HepG2 (cell line): ENCODE results near the gene UROS. TPM values are rescaled to one million over a fixed set of nuclear protein-coding genes. Genes with fewer than 3 reads are reported as not detected.

Experiments
- ATF7-NPFF ChIP-seq: sonication (generic); formaldehyde crosslinking; IDR thresholded peaks from 2 replicates; pipeline ENCODE4 v1.8.1; 2023; ENCODE audit warnings: mild to moderate bottlenecking, low read depth, missing genetic modification reagents, moderate library complexity
- CCAR2 ChIP-seq: fragments of 200-400 bp; formaldehyde crosslinking; optimal IDR thresholded peaks from 2 replicates; pipeline ENCODE3; 2018; ENCODE audit warnings: low read depth, mild to moderate bottlenecking, low read length, moderate library complexity
- GZF1 ChIP-seq: sonication (generic); formaldehyde crosslinking; IDR thresholded peaks from 2 replicates; pipeline ENCODE4 v1.5.1; 2020; ENCODE audit warnings: mild to moderate bottlenecking, missing genetic modification reagents
- MAFF ChIP-seq: IDR thresholded peaks from 2 replicates; pipeline ENCODE4 v1.6.1; 2011; ENCODE audit warnings: low read depth, low read length, improper control_type of control experiment
- MAFG ChIP-seq: sonication (generic); formaldehyde crosslinking; IDR thresholded peaks from 2 replicates; pipeline ENCODE4 v1.5.1; 2020; ENCODE audit warnings: mild to moderate bottlenecking, missing genetic modification reagents
- ZNF788 ChIP-seq: sonication (generic); formaldehyde crosslinking; IDR thresholded peaks from 2 replicates; pipeline ENCODE4 v1.5.0; 2020; ENCODE audit warnings: mild to moderate bottlenecking, missing genetic modification reagents, borderline replicate concordance
- polyA plus RNA-seq, 8 experiments: library from polyadenylated mRNA; depleted of rRNA in 3 of 8; stranded (reverse) in 7 of 8; unstranded in 1 of 8; fragments of >200 nt; fragmentation: Illumina TruSeq in 4 of 8; extraction: Trizol in 4 of 8; gene quantifications; 2 replicates each; pipeline versions ENCODE4 v1.2.1 to v1.2.3, GENCODE V29; 2011 to 2016; ENCODE audit warnings: low read depth in 4 of 8, missing spikeins in 1 of 8, mixed read lengths in 1 of 8; ENCODE audit not compliant: insufficient read depth in 1 of 8
- total RNA-seq, 5 experiments: library from RNA; depleted of rRNA; stranded (reverse); fragments of >200 nt; fragmentation: Illumina TruSeq; extraction: Trizol; gene quantifications; 2 replicates each; pipeline ENCODE4 v1.2.3, GENCODE V29; 2016; ENCODE audit warnings: low read depth in 1 of 5
- TF ChIP-seq, protein P1 (sequence below), 2 experiments: sonication (generic) in 1 of 2; formaldehyde crosslinking in 1 of 2; IDR thresholded peaks; 2 replicates each; pipeline versions ENCODE4 v1.4.0 to v1.6.1; 2016 to 2020; ENCODE audit warnings: borderline replicate concordance in 1 of 2, low read depth in 1 of 2, mild to moderate bottlenecking in 1 of 2, missing genetic modification reagents in 1 of 2
- TF ChIP-seq, protein P2 (sequence below): IDR thresholded peaks from 2 replicates; pipeline ENCODE4 v1.6.1; 2016
- TF ChIP-seq, protein P3 (sequence below): sonication (generic); formaldehyde crosslinking; IDR thresholded peaks from 2 replicates; pipeline ENCODE4 v1.4.0; 2020; ENCODE audit warnings: missing genetic modification reagents
- TF ChIP-seq, protein P4 (sequence below): IDR thresholded peaks from 2 replicates; pipeline ENCODE4 v1.6.1; 2016; ENCODE audit warnings: missing genetic modification reagents, missing compliant biosample characterization
- TF ChIP-seq, protein P5 (sequence below): sonication (generic); formaldehyde crosslinking; IDR thresholded peaks from 2 replicates; pipeline ENCODE4 v1.4.0; 2020; ENCODE audit warnings: missing genetic modification reagents

UROS gene
- total and polyA plus RNA-seq, 2 of the 13 experiments (the other 11 are each of a cell fraction or from before 2014, with no cell fraction given), result 14.8 to 49.9 TPM

DNA sequence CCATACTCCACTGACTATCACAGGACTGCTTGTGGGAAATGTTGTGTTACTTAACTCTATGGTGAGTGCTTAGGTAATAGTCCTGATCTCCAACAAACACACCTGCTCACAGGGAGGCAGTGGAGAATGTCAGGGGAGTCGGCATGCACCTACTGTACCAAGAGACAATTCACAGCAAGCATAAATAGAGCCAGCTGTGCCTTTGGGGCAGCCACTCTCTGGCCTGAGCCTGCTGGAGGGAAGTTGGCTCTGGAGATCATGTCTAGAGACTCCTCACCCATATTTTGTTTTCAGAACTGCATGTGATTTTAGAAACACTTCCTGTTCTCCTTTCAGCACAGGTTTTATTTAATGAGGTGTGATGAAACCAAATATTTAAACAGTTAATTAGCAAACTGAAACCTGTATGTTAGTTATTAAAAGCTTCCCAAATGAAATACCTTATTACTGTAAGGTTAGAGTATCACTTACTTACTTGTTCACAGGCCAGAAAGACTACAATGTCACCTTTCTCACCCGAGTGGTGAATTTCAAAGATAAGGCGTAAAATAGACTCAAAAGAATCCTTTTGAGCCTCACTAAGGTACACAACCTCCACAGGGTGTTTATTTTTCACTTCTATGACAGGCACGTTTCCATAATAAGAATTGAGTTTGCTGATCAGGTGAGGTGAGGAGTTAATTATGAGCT, 36.2 kb upstream of the UROS start (continued):
- TF ChIP-seq, protein P1, sequence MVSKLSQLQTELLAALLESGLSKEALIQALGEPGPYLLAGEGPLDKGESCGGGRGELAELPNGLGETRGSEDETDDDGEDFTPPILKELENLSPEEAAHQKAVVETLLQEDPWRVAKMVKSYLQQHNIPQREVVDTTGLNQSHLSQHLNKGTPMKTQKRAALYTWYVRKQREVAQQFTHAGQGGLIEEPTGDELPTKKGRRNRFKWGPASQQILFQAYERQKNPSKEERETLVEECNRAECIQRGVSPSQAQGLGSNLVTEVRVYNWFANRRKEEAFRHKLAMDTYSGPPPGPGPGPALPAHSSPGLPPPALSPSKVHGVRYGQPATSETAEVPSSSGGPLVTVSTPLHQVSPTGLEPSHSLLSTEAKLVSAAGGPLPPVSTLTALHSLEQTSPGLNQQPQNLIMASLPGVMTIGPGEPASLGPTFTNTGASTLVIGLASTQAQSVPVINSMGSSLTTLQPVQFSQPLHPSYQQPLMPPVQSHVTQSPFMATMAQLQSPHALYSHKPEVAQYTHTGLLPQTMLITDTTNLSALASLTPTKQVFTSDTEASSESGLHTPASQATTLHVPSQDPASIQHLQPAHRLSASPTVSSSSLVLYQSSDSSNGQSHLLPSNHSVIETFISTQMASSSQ (IDR thresholded peaks at IDR 0.05; ENCODE audit: low read depth), result no peak
- TF ChIP-seq, protein P1 (CRISPR knock-in tag; IDR thresholded peaks at IDR 0.05; ENCODE audit: borderline replicate concordance), result no peak
- TF ChIP-seq ATF7-NPFF (CRISPR knock-in tag) (no peak), GZF1 (CRISPR knock-in tag) (no peak), MAFF (no peak), ZNF788 (no peak), MAFG (no peak), CCAR2 (no peak)
- TF ChIP-seq, protein P2, sequence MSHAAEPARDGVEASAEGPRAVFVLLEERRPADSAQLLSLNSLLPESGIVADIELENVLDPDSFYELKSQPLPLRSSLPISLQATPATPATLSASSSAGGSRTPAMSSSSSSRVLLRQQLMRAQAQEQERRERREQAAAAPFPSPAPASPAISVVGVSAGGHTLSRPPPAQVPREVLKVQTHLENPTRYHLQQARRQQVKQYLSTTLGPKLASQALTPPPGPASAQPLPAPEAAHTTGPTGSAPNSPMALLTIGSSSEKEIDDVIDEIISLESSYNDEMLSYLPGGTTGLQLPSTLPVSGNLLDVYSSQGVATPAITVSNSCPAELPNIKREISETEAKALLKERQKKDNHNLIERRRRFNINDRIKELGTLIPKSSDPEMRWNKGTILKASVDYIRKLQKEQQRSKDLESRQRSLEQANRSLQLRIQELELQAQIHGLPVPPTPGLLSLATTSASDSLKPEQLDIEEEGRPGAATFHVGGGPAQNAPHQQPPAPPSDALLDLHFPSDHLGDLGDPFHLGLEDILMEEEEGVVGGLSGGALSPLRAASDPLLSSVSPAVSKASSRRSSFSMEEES (CRISPR knock-in tag), result no peak
- TF ChIP-seq, protein P3, sequence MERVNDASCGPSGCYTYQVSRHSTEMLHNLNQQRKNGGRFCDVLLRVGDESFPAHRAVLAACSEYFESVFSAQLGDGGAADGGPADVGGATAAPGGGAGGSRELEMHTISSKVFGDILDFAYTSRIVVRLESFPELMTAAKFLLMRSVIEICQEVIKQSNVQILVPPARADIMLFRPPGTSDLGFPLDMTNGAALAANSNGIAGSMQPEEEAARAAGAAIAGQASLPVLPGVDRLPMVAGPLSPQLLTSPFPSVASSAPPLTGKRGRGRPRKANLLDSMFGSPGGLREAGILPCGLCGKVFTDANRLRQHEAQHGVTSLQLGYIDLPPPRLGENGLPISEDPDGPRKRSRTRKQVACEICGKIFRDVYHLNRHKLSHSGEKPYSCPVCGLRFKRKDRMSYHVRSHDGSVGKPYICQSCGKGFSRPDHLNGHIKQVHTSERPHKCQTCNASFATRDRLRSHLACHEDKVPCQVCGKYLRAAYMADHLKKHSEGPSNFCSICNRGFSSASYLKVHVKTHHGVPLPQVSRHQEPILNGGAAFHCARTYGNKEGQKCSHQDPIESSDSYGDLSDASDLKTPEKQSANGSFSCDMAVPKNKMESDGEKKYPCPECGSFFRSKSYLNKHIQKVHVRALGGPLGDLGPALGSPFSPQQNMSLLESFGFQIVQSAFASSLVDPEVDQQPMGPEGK (CRISPR knock-in tag), result no peak
- TF ChIP-seq, protein P4, sequence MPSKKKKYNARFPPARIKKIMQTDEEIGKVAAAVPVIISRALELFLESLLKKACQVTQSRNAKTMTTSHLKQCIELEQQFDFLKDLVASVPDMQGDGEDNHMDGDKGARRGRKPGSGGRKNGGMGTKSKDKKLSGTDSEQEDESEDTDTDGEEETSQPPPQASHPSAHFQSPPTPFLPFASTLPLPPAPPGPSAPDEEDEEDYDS (CRISPR knock-in tag), result no peak
- TF ChIP-seq, protein P5, sequence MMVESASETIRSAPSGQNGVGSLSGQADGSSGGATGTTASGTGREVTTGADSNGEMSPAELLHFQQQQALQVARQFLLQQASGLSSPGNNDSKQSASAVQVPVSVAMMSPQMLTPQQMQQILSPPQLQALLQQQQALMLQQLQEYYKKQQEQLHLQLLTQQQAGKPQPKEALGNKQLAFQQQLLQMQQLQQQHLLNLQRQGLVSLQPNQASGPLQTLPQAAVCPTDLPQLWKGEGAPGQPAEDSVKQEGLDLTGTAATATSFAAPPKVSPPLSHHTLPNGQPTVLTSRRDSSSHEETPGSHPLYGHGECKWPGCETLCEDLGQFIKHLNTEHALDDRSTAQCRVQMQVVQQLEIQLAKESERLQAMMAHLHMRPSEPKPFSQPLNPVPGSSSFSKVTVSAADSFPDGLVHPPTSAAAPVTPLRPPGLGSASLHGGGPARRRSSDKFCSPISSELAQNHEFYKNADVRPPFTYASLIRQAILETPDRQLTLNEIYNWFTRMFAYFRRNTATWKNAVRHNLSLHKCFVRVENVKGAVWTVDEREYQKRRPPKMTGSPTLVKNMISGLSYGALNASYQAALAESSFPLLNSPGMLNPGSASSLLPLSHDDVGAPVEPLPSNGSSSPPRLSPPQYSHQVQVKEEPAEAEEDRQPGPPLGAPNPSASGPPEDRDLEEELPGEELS (CRISPR knock-in tag), result no peak
